Sigmoid colon (tissue), 7 donors: Measurements from ENCODE around the gene SNX21. TPM values are rescaled to one million over a fixed set of nuclear protein-coding genes. Genes with fewer than 3 reads are reported as not detected.
A peak's percentile ranks its signal among the peaks of the same experiment; 100 is the strongest.
"Not testable (repeated sequence)": the region's sequence is repeated elsewhere in the genome, so short reads cannot be mapped to it uniquely, and the experiment has no call there.

Source experiments
- DNase-seq: peaks from one replicate; pipeline ENCODE4 v3.0.0-alpha.2; 2019
- H3K27ac ChIP-seq, 4 donors: fragments of 200-600 bp; sonication (generic); one replicate each; pipeline ENCODE4 v1.5.1; 2016 to 2019; ENCODE audit warnings: mild to moderate bottlenecking in 1 of 4
- H3K27me3 ChIP-seq, 3 donors: fragments of 200-600 bp; sonication (generic); one replicate each; pipeline ENCODE4 v1.5.1; 2019; ENCODE audit warnings: mild to moderate bottlenecking in 1 of 3
- H3K36me3 ChIP-seq, 4 donors: fragments of 200-600 bp; sonication (generic); one replicate each; pipeline ENCODE4 v1.5.1; 2016 to 2019
- H3K4me1 ChIP-seq, 4 donors: fragments of 200-600 bp; sonication (generic); one replicate each; pipeline ENCODE4 v1.5.1; 2017 to 2019
- H3K4me3 ChIP-seq, 4 donors: fragments of 200-600 bp; sonication (generic); one replicate each; pipeline ENCODE4 v1.5.1; 2017 to 2019; ENCODE audit warnings: mild to moderate bottlenecking in 2 of 4, moderate library complexity in 1 of 4
- H3K9me3 ChIP-seq, 4 donors: fragments of 200-600 bp in 3 of 4; sonication (generic) in 3 of 4; one replicate each; pipeline versions ENCODE4 v1.5.1 to v1.6.1; 2013 to 2019
- CTCF ChIP-seq, 4 experiments: fragments of 450-650 bp in 3 of 4; fragments of 200-600 bp in 1 of 4; IDR thresholded peaks; one replicate each; pipeline ENCODE4 v1.5.1; 2016 to 2019; ENCODE audit warnings: antibody characterized with exemption in 4 of 4, mild to moderate bottlenecking in 3 of 4, moderate library complexity in 2 of 4
- EP300 ChIP-seq, 4 donors: sonication (generic); formaldehyde crosslinking; IDR thresholded peaks; one replicate each; pipeline ENCODE4 v1.6.1; 2017; ENCODE audit warnings: antibody characterized with exemption in 4 of 4
- POLR2A ChIP-seq, 2 donors: fragments of 450-650 bp; IDR thresholded peaks; one replicate each; pipeline ENCODE4 v1.6.1; 2016; ENCODE audit warnings: antibody characterized with exemption in 2 of 2, mild to moderate bottlenecking in 2 of 2, moderate library complexity in 2 of 2
- POLR2AphosphoS5 ChIP-seq, 4 donors: sonication (generic); formaldehyde crosslinking; IDR thresholded peaks; one replicate each; pipeline ENCODE4 v1.6.1; 2017; ENCODE audit warnings: antibody characterized with exemption in 4 of 4
- WGBS, 2 donors: extraction: QIAGEN DNeasy Blood & Tissue Kit; methylation state at CpG; one replicate each; pipeline ENCODE4 v1.1.7; 2013; 5-methylcytosine and 5-hydroxymethylcytosine counted together
- intact Hi-C: fragments of 100-400 bp; cut with DNase I; formaldehyde crosslinking; loops from one replicate; pipeline ENCODE4 v1.15.1; 2023
- polyA plus RNA-seq, 3 donors: library from polyadenylated mRNA; stranded (reverse); fragments of 200-250 nt; gene quantifications; one replicate each; pipeline ENCODE4 v1.2.3, GENCODE V29; 2013
- total RNA-seq, 4 donors: library from RNA; depleted of rRNA; stranded (reverse); fragments of >200 nt; gene quantifications; one replicate each; pipeline ENCODE4 v1.1.0, GENCODE V29; 2016
- donor health status: healthy with polysubstance abuse.
- donor health status: Bipolar disorder and iron deficiency.
- donor health status: healthy.

Gene SNX21
- total RNA-seq = 10 to 100 TPM; 46.7 to 82.5 (median 52.2) TPM
- polyA plus RNA-seq = 10 to 100 TPM; 10.4 to 16.8 (median 15.2) TPM

GRCh38 chr20:45833030-45833882 is at the start of gene SNX21:
Gene SNX21, plus strand, starts transcription at chr20:45833799. Its CDS starts 121 bp downstream, at chr20:45833920.
- Histone ChIP-seq H3K27me3 (no peaks in the 10 kb centered on the region), H3K27ac (peak within 1 kb of the TSS; percentile 91 to 97 (median 94)), H3K36me3 (peaks cover 0 to 17% (median 0%) of the 10 kb centered on the region in 4 donors), H3K4me3 (peak within 1 kb of the TSS; percentile 65 to 78 (median 73)), H3K4me1 (peaks cover 0 to 46% (median 39%) of the 10 kb centered on the region in 4 donors), H3K9me3 (no peaks in the 10 kb centered on the region)
- TF ChIP-seq POLR2A (IDR thresholded peaks at IDR 0.05) = peak in 1 of 2 donors; percentile 14
- TF ChIP-seq CTCF (IDR thresholded peaks at IDR 0.05) = no peak
- TF ChIP-seq EP300 (IDR thresholded peaks at IDR 0.05) = peak in 2 of 4 donors; percentile 15
- peak; percentile 45 to 84 (median 66) for TF ChIP-seq POLR2AphosphoS5 (IDR thresholded peaks at IDR 0.05)
- intact Hi-C loops = loop anchor here (5.0 kb wide), 2 partner anchors 59 to 139 kb away; partner anchors contain the start of genes CTSA, NEURL2 and ZNF335
- peak; percentile 97 for DNase-seq
- WGBS, 2 donors = 6% methylated on average over 35 of the region's 35 CpGs

DNA sequence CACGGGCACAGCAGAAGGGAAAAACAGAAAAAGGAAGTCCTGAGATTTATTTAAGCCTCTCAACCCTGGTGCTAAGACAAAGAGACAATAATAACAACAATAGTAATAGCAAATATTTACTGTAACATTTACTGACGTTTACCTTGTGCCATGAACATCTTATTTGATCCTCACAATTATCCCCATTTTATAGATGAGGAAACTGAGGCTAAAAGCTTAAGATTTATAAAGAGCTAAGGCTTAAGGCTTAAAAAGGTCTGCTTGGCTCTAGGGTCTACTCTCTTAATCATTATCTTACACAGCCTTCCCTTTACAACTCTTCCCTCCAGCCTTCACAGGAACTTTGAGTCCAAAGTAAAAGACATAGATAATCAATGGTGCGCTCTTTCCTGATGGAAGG is 45.2 kb upstream of the SNX21 start:
- Histone ChIP-seq H3K9me3 (no peaks in the 10 kb centered on the region), H3K27ac (no peak overlapping the region), H3K27me3 (no peaks in the 10 kb centered on the region), H3K4me1 (peaks cover 0 to 35% (median 26%) of the 10 kb centered on the region in 4 donors), H3K36me3 (peaks cover 0 to 3% (median under 1%) of the 10 kb centered on the region in 4 donors), H3K4me3 (no peak overlapping the region)
- DNase-seq = no peak
- intact Hi-C loops = no loop called here
- TF ChIP-seq CTCF (IDR thresholded peaks at IDR 0.05) (no peak), POLR2AphosphoS5 (IDR thresholded peaks at IDR 0.05) (no peak), EP300 (IDR thresholded peaks at IDR 0.05) (no peak), POLR2A (IDR thresholded peaks at IDR 0.05) (no peak)
- WGBS, 2 donors = 47 to 57% methylated on average over 3 of the region's 3 CpGs

- Histone ChIP-seq H3K4me1 (peaks cover 0 to 25% (median 17%) of the 10 kb centered on the region in 4 donors), H3K27me3 (no peaks in the 10 kb centered on the region), H3K4me3 (peak overlapping the region; percentile 71 to 100 (median 87)), H3K36me3 (peaks cover 9 to 41% (median 25%) of the 10 kb centered on the region in 4 donors), H3K27ac (peak overlapping the region; percentile 91 to 98 (median 92)), H3K9me3 (no peaks in the 10 kb centered on the region)
- WGBS, 2 donors = 8 to 16% methylated on average over 19 of the region's 19 CpGs
- intact Hi-C loops = loop anchor here (10.0 kb wide), 1 partner anchor 292 kb away; the partner anchor contains the start of gene NCOA5
- DNase-seq = no peak
- TF ChIP-seq POLR2A (IDR thresholded peaks at IDR 0.05) = no peak
- no peak for TF ChIP-seq EP300 (IDR thresholded peaks at IDR 0.05)
- no peak for TF ChIP-seq POLR2AphosphoS5 (IDR thresholded peaks at IDR 0.05)
These were observed 41.1 kb upstream of the SNX21 start for GRCh38 chr20:45792317-45793118.

DNA sequence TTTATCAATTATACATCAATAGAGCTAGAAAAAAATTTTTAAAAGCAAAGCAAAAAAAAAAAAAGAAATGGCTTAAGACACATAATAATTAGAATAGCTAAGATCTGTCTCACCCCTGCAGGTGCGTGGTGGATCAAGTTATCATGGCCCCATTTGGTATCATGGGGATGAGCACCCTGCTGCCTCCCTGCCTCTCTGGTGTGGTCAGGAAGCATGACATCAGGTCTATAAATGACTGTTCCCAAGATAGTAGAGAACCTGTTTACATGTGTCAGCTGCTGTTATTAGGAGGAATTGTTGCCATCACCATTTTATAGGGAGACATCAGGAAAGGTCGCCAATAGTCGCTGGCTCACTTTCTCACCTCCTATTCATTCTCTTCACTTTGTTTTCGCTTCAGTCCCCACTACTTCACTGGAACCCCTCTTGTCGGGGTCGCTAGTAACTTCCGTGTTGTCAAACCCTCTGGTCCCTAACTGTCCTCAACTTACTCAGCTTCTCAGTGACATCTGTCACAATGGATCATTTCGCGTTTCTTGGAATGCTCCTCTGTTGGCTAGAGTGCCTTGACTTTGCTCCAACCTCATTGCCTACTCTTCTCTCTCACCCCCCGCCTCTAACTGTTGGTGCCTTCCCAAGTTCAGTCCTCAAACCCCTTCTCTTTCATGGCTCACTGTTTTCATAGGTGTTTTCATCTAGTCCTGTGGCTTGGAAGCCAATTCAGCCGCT is 37.1 kb upstream of the SNX21 start:
- no peak overlapping the region for H3K4me3 ChIP-seq
- intact Hi-C loops = loop anchor here (10.0 kb wide), 1 partner anchor 288 kb away; the partner anchor contains the start of gene NCOA5
- WGBS, 2 donors = 96% methylated on average over 11 of the region's 11 CpGs
- no peak overlapping the region for H3K27ac ChIP-seq
- peaks cover 0 to 22% (median 21%) of the 10 kb centered on the region in 4 donors for H3K4me1 ChIP-seq
- TF ChIP-seq EP300 (IDR thresholded peaks at IDR 0.05) (no peak), CTCF (IDR thresholded peaks at IDR 0.05) (no peak), POLR2AphosphoS5 (IDR thresholded peaks at IDR 0.05) (no peak), POLR2A (IDR thresholded peaks at IDR 0.05) (no peak)
- no peak for DNase-seq
- no peaks in the 10 kb centered on the region for H3K27me3 ChIP-seq
- no peaks in the 10 kb centered on the region for H3K9me3 ChIP-seq
- H3K36me3 ChIP-seq = peaks cover 12 to 54% (median 32%) of the 10 kb centered on the region in 4 donors

- H3K36me3 ChIP-seq = peaks cover 18 to 64% (median 42%) of the 10 kb centered on the region in 4 donors
- not testable (repeated sequence) for H3K27ac ChIP-seq, H3K9me3 ChIP-seq, DNase-seq, H3K27me3 ChIP-seq, H3K4me3 ChIP-seq
- intact Hi-C loops = loop anchor here (10.0 kb wide), 1 partner anchor 287 kb away; the partner anchor contains the start of gene NCOA5
- peaks cover 0 to 19% (median 17%) of the 10 kb centered on the region in 4 donors for H3K4me1 ChIP-seq
- WGBS, 2 donors = no CpG with 5 or more reads among the region's 1 CpG
These were observed 36.1 kb upstream of the SNX21 start for GRCh38 chr20:45797510-45797909.

DNA sequence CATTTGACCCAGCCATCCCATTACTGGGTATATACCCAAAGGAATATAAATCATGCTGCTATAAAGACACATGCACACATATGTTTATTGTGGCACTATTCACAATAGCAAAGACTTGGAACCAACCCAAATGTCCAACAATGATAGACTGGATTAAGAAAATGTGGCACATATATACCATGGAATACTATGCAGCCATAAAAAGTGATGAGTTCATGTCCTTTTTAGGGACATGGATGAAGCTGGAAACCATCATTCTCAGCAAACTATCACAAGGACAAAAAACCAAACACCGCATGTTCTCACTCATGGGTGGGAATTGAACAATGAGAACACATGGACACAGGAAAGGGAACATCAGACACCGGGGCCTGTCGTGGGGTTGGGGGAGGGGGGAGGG is 35.6 kb upstream of the SNX21 start:
- not testable (repeated sequence) for DNase-seq, H3K27me3 ChIP-seq, H3K9me3 ChIP-seq, H3K4me3 ChIP-seq, H3K27ac ChIP-seq
- H3K4me1 ChIP-seq = peaks cover 0 to 14% (median 13%) of the 10 kb centered on the region in 4 donors
- intact Hi-C loops = loop anchor here (2.0 to 10.0 kb wide), 2 partner anchors 93 to 287 kb away; partner anchors contain the start of genes CTSA, NCOA5 and NEURL2
- peaks cover 19 to 69% (median 46%) of the 10 kb centered on the region in 4 donors for H3K36me3 ChIP-seq
- 93 to 100% methylated on average over 3 of the region's 3 CpGs for WGBS, 2 donors
